ENCODE results near the gene MAJIN.
A peak's percentile ranks its signal among the peaks of the same experiment; 100 is the strongest.

DNA sequence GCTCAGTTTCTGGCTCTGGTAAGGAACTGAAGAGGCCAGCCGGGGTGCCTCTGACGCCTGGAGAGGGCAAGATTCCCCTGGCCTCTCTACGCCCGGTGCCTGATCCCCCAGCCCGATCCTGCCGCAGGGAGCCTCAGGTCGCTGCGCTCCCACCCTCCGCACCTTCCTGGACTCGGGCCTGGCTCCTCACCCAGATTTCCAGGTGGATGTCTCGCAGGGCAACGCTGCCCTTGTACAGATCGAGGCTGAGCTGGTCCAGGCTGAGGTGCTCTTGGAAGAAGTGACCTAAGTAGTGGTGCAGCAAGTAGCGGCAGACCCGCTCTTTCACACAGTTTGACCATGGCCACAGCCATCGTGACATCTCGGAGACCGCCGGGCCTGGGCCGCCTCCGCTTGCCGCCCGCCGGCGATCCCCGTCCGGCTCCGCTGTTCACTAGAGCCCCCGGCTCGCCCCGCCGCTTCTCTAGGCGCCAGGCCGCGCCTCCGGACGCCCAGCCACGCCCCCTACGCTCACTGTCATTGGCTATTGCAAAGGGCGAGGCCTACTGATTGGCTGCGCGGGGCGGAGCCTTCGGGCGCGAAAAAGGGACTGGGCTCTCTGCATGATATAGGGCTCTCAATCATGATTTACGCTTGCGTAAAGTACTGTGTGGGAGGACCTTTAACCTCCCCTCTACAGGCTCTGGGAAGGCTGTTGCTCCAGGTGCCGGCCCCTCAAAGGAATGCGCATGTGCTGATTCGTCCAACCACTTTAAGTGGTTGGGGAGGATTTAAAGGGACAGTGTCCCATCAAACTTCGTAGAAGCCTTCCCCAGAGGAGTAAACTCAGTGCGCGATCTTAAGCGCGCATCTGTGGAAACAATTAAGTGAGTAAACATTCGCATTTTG lies 54.9 kb downstream of the MAJIN start, which contains the start of gene ATG2A:
- TF ChIP-seq CTCF (conservative IDR thresholded peaks at IDR 0.05; ENCODE audit: low read depth in 2 of 2) (no peak), EZH2phosphoT487 (IDR thresholded peaks at IDR 0.05; ENCODE audit: unreplicated experiment) (no peak), CREB1 (CRISPR knock-in tag; IDR thresholded peaks at IDR 0.05; ENCODE audit: low read depth) (no peak), EZH2 (IDR thresholded peaks at IDR 0.05; ENCODE audit: low read depth, unreplicated experiment) (no peak), POLR2AphosphoS5 (IDR thresholded peaks at IDR 0.05; ENCODE audit: low read depth) (peak; percentile 76), ZNF114 (CRISPR knock-in tag; IDR thresholded peaks at IDR 0.05) (no peak), ZNF462 (CRISPR knock-in tag; IDR thresholded peaks at IDR 0.05) (no peak), ETS1 (IDR thresholded peaks at IDR 0.05) (no peak)
- TF ChIP-seq, protein P1, sequence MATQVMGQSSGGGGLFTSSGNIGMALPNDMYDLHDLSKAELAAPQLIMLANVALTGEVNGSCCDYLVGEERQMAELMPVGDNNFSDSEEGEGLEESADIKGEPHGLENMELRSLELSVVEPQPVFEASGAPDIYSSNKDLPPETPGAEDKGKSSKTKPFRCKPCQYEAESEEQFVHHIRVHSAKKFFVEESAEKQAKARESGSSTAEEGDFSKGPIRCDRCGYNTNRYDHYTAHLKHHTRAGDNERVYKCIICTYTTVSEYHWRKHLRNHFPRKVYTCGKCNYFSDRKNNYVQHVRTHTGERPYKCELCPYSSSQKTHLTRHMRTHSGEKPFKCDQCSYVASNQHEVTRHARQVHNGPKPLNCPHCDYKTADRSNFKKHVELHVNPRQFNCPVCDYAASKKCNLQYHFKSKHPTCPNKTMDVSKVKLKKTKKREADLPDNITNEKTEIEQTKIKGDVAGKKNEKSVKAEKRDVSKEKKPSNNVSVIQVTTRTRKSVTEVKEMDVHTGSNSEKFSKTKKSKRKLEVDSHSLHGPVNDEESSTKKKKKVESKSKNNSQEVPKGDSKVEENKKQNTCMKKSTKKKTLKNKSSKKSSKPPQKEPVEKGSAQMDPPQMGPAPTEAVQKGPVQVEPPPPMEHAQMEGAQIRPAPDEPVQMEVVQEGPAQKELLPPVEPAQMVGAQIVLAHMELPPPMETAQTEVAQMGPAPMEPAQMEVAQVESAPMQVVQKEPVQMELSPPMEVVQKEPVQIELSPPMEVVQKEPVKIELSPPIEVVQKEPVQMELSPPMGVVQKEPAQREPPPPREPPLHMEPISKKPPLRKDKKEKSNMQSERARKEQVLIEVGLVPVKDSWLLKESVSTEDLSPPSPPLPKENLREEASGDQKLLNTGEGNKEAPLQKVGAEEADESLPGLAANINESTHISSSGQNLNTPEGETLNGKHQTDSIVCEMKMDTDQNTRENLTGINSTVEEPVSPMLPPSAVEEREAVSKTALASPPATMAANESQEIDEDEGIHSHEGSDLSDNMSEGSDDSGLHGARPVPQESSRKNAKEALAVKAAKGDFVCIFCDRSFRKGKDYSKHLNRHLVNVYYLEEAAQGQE (IDR thresholded peaks at IDR 0.05; ENCODE audit: unreplicated experiment) = no peak
